ENCODE measurements around the gene TSKS. TPM values are rescaled to one million over a fixed set of nuclear protein-coding genes. Genes with fewer than 3 reads are reported as not detected.

TSKS gene
- total RNA-seq, 2 experiments from 2014 or later: 0.34 to 0.70 TPM

GRCh38 chr19:49741210-49741844, 21.8 kb downstream of the TSKS start:
- ChIA-PET POLR2A (interaction anchor here (0.6 kb wide), 1 partner anchor 10 kb away, joined by 3 read pairs; no protein-coding TSS in a partner anchor), CTCF (interaction anchor here (1.2 kb wide), 1 partner anchor 197 kb away, joined by 3 read pairs; no protein-coding TSS in a partner anchor)

GRCh38 chr19:49739933-49740332, 23.2 kb downstream of the TSKS start:
- ChIA-PET CTCF (no interaction called here), POLR2A (no interaction called here)

- ChIA-PET POLR2A (no interaction called here), CTCF (no interaction called here)
These were observed 24.0 kb downstream of the TSKS start for GRCh38 chr19:49739098-49739497.

GRCh38 chr19:49738268-49738667, 24.8 kb downstream of the TSKS start:
- POLR2A ChIA-PET: interaction anchor here (0.6 kb wide), 1 partner anchor 29 kb away, joined by 5 read pairs; no protein-coding TSS in a partner anchor
- CTCF ChIA-PET: no interaction called here

- POLR2A ChIA-PET: no interaction called here
- CTCF ChIA-PET: no interaction called here
These were observed 32.9 kb downstream of the TSKS start for GRCh38 chr19:49730166-49730565.

- ChIA-PET POLR2A (no interaction called here), CTCF (interaction anchor here (1.7 kb wide), 1 partner anchor 10 kb away, joined by 6 read pairs; no protein-coding TSS in a partner anchor)
These were observed 35.7 kb downstream of the TSKS start for GRCh38 chr19:49727217-49728030.

DNA sequence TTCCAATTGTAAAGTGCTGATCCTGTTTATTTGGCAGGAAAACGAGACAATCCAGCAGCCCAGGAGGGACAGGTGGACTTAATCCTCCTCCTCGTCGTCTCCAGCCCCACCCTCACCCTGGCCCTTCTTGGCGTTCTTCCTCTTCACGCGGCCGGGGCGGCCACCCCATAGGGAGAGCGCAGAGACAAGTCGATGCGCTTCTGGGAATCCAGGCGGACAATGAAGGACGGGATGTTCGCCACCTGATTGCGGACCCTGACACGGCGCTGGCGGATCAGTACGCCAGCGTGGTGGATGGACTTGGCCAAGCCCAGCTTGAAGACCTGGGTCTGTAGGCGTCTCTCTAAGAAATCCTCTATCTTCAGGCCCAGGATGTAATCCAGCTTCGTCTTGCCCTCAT, 43.7 kb downstream of the TSKS start:
- POLR2A ChIA-PET: interaction anchor here (0.6 kb wide), 3 partner anchors 12 to 89 kb away, joined by 3 to 4 read pairs (median 4); no protein-coding TSS in a partner anchor
- CTCF ChIA-PET: interaction anchor here (0.6 kb wide), 1 partner anchor 32 kb away, joined by 4 read pairs; no protein-coding TSS in a partner anchor

- POLR2A ChIA-PET: no interaction called here
- CTCF ChIA-PET: no interaction called here
These were observed 44.1 kb downstream of the TSKS start for GRCh38 chr19:49718991-49719390.

- CTCF ChIA-PET: interaction anchor here (1.0 to 1.2 kb wide), 2 partner anchors 68 to 87 kb away, joined by 4 to 5 read pairs; no protein-coding TSS in a partner anchor
- POLR2A ChIA-PET: interaction anchor here (0.6 kb wide), 1 partner anchor 203 kb away, joined by 3 read pairs; no protein-coding TSS in a partner anchor
These were observed 44.6 kb downstream of the TSKS start for GRCh38 chr19:49718511-49718910.

GRCh38 chr19:49716154-49716553, 47.0 kb downstream of the TSKS start:
- POLR2A ChIA-PET: no interaction called here
- CTCF ChIA-PET: no interaction called here

- CTCF ChIA-PET: no interaction called here
- POLR2A ChIA-PET: no interaction called here
These were observed 49.8 kb downstream of the TSKS start for GRCh38 chr19:49713236-49713845.

GRCh38 chr19:49712397-49712859, 50.7 kb downstream of the TSKS start:
- POLR2A ChIA-PET: no interaction called here
- CTCF ChIA-PET: no interaction called here

DNA sequence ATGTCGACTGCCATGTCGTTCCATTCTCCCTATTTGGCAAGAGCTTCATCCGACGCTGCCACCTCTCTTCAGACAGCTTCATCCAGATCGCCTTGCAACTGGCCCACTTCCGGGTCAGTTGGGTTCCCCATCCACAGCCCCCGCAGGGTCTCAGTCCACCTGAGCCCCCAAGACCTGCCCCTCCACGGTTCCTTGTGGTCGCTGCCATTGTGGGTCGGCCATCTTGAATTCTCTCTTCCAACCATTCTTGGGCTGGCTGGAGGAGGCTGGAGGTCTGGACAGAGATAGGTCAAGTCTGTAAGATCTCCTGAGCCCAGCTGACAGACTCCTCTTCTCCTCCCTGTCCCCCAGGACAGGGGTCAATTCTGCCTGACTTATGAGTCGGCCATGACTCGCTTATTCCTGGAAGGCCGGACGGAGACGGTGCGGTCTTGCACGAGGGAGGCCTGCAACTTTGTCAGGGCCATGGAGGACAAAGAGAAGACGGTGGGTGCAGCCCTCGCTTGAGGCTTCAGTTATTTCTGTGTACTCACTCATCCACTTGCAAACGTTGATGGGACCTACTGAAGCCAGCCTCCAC, 52.6 kb downstream of the TSKS start:
- ChIA-PET POLR2A (no interaction called here), CTCF (no interaction called here)

DNA sequence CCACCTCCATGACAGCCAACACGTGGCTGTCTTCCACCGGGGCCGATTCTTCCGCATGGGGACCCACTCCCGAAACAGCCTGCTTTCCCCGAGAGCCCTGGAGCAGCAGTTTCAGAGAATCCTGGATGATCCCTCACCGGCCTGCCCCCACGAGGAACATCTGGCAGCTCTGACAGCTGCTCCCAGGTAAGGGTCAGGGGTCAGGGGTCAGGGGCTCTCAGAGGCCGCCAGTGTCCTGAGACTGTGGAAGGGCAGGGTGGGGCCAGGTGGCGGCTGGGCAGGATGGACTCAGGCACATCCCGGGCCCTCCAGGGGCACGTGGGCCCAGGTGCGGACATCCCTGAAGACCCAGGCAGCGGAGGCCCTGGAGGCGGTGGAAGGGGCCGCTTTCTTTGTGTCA, 57.2 kb downstream of the TSKS start:
- CTCF ChIA-PET: no interaction called here
- POLR2A ChIA-PET: no interaction called here

DNA sequence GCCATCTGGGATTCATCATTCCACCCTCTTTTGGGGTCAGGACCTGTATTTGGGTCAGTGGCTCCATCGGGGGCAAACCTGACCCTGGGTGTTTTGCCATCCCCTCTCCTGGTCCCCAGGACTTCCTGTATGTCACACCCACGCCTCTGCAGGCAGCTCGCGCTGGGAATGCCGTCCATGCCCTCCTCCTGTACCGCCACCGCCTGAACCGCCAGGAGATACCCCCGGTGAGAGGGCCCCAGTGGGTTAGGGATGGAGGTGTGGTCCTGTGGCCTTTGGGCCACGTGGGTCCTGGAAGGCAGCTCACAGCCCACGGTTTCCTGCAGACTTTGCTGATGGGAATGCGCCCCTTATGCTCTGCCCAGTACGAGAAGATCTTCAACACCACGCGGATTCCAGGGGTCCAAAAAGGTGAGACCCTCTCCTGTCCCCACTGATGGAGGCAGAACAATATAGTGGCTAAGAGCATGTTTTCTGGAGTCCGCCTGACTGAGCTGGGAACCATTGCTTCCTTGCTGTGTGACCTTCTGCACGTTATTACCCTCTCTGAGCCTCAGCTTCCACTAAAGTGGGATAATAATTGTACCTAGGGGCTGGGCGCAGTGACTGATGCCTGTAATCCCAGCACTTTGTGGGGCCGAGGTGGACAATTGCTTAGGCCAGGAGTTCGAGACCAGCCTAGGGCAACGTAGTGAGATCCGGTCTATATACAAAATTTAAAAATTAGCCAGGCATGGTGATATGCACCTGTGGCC, 58.0 kb downstream of the TSKS start:
- ChIA-PET POLR2A (no interaction called here), CTCF (interaction anchor here (1.1 kb wide), 1 partner anchor 33 kb away, joined by 4 read pairs; no protein-coding TSS in a partner anchor)

GRCh38 chr19:49701271-49701786, 61.8 kb downstream of the TSKS start:
- ChIA-PET POLR2A (no interaction called here), CTCF (no interaction called here)

DNA sequence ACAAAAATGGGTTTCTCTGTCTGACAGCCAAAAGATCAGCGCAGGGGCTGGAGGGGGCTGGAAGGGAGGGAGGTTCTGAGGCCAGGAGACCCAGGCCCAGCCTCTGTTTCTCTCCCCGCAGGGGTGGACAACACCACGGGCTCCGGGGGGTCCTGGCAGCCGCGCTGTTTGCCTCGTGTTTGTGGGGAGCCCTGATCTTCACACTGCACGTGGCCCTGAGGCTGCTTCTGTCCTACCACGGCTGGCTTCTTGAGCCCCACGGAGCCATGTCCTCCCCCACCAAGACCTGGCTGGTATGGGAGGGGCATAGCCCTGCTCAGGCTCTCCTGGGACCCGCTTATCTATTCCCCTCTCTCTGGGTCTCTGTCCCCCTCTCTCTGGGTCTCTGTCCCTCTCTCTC, 62.5 kb downstream of the TSKS start:
- ChIA-PET CTCF (no interaction called here), POLR2A (no interaction called here)

DNA sequence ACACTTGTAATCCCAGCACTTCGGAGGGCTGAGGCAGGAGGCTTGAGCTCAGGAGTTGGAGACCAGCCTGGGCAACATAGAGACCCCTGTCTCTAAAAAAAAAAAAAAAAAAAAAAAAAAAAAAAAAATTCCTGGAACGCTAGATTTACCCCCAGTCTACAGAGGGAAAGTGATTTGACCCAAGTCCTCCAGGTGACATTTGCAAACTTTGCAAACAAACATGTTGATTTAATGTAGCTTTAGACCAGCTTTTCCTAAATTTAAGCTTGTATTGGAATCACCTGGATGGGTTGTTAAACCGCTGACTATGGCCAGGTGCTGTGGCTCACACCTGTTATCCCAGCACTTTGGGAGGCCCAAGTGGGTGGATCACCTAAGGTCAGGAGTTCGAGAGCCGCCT, 63.7 kb downstream of the TSKS start:
- POLR2A ChIA-PET: no interaction called here

DNA sequence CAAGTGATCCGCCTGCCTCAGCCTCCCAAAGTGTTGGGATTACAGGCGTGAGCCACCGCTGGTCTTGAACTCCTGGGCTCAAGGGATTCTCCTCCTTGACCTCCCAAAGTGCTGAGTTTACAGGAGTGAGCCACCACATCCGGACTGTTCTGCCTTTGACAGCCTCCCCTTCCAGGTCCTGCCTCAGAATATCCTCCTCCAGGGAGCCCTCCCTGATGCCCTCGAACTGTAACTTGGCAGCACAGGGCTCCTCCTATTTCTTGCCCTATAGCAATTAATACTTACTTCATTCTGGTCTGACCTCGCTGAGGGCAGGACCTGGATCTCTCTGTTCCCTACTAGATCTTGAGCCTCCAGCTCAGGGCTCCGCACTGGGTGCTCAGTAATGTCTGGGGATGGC, 66.2 kb downstream of the TSKS start:
- CTCF ChIA-PET: no interaction called here
- POLR2A ChIA-PET: no interaction called here

More for the DNA sequence above, 63.7 kb downstream of the TSKS start:
- CTCF ChIA-PET: interaction anchor here (0.7 kb wide), 1 partner anchor 18 kb away, joined by 3 read pairs; no protein-coding TSS in a partner anchor

All from activated CD8-positive, alpha-beta memory T cell treated with anti-CD3 and anti-CD28 coated beads for 36 hours (primary cell).